ENCODE data around the gene ERAP2.
"Not testable (repeated sequence)": the region's sequence is repeated elsewhere in the genome, so short reads cannot be mapped to it uniquely, and the experiment has no call there.

The ERAP2 gene

DNA sequence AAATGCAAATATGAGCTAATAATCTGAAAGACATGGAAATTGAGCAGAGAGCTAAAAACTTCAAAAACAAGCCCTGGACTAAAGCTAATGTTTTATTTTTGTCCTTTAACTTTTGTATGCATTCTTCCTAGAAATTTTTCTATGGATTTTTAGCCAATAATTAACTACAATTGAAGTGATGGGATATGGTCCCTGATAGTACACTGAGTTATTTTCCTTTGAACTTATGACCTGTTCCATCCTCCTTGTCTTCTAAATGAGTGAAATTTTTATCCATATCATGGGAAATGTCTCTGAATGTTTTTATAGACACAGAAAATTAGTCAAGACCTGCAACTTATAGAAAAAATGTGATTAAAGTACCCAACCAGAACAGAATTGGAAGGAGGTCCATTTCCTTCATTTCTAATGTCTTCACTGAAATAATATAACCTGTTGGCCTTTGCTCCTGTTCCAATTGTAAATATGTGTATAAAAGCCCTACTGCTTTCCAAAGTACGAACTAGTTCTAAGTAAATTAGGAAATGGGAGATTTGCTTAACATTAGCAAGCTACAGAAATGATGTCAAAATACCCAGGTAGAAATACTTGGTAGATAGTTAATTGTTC lies 11.3 kb upstream of the ERAP2 start:
- DNase-seq: no peak

DNA sequence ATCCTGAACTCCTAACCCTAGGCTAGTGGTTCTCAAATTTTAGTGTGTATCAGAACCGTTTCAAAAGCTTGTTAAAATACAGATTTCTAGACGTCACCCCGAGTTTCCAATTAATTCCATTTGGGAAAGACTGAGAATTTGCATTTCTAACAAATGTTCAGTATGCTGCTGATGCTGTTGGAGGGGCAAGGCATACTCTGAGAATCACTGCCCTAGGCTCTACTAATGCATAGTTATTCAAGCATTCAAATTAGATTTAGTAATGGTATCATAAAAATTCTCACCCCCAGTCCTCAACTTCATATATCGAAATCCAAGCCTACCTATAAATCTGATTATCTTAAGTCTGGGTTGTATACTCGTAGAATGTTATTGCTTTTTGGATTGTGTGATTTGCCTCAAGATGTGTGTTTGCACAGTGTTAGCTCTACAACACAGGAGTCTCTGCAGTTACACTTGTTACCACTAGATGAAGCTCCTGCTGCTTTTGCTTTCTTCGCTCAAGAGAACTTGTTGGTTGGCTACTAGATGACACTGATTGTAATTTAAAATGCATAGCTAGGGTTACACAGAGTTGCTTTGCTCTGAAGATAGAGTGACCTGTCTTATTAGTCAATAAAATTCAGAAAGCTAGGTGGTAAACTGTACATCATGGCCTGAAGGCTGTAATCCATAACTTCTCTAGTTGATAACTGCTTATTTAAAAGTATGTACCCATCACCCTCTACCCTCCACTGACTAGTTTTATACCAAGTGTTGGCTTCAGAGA lies 7.5 kb upstream of the ERAP2 start:
- DNase-seq: no peak

DNA sequence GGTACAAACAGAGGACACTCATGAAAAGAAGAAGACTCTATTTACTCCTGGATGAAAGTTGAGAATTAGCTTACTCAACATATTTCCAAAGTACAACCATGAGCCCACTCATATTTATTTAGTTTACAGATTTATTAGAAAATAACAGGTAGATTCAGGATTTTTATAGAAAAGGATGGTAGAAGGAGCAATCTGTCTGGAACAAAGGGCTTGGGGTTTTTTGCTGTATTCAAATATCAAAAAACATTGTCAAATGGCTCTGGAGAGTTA lies 7.0 kb upstream of the ERAP2 start:
- DNase-seq: no peak

DNA sequence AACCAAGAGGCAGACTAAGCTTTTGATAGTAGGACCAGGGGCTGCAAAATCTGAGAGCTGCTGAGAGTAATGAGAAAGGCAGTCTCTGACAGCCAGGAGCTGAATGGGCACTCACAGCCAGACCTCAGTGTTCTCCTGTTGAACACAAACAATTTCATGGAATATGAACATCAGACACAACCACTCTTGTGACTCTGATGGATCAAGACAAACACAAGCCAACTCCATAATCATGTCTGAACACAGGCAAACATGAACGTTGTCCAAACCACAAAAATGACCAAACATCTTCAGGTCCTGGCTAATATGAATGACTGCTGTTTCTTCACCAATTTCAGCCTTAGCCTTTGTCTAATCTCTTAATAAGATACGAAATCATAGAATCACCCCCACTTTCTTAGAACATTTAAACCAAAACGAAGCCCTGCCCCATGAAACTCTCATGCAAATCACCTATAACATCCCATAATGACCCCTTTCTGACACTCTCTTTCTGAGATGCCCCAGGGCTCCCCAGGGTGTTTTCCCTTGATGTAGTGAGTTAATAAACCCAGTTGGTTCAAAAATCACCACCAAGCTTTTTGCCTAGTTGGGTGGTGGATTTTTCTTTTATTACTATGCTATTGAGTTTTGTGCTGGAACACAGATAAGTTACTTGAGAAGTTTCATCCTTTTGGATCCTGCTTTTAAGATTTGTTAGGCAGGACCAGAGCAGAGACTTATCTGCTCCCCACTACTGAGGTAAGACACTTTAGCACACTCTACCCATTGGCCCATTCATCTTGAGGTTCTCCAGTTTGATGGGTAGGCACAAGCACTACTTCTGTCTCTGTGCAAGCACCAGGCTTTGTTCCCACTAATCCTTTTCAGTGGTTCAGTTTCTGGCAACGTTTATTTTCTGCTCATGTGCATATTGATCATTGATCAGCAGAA lies 5.9 kb upstream of the ERAP2 start:
- no peak for DNase-seq

DNA sequence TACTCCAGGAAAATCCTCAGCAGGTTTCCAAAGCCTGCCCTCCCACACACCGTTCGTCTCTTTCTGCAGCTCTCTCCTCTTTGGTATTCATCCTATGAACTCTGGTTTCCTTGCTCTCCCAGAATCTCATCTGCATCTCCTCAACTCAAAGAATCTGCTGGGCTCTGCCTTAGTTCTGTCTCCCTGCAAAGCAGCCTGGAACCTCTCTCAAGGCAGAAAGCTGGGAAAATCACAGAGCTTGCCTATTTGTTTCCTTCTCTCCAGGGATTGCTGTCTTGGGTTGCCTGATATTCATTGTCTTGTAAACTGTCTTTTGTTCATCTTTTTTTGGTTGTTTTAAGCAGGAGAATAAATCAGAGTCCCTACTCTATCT lies 5.3 kb upstream of the ERAP2 start:
- DNase-seq: no peak

DNA sequence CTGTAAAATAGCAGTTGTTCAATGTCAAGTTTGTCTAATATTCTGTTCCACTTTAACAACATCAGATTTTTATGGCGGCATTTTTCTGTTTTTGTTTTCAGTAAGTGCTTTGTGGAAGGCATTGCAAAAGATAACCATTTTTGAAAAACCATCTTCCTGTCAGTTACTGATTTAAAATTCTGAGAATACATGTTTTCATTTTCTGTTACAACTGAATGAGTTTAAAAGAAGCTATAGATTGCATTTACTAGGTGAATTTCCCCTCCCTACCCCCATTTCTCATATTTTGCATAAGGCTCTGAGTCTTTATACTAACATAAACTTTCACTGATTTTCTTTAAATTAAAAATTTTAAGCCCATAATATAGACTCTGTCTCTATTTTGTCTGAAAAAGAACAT lies 4.6 kb upstream of the ERAP2 start:
- no peak for DNase-seq

DNA sequence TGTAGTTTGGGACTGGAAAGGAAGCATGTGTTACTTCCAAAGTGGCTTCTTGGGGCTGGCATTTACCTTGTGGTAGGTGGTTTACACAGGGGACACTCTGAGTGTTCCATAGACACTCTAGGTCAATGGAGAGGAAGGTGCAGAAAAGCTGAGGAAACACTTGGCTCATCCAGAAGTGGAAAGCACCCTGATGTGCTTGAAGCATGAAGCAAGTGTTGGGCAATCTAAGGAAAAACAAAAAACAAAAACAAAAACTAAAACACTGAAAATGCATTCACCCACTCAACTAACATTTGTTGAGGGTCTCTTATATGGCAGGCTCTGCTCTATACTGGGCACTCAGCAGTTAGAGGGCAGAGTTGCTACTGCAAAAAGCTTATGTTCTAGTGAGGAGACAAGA lies 2.9 kb upstream of the ERAP2 start:
- no peak for DNase-seq

DNA sequence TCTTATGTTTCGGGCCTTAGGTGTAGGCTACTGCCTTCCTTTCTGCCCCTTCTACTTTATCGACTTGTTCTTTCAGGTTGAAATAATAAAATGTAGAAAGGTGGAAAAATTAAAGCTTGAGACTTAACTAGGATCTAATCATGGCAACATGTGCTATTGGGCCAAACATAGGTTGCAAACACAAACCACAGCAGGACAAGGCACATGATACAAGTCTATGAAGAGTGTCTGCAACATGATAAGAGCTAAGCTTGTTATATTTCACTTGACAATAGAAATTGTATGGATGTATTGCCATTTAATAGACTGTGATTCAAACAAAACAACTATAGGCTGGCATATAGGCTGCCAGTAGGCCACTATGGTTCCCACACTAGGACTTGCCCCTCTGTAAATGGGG lies 1.7 kb upstream of the ERAP2 start:
- no peak for DNase-seq

DNA sequence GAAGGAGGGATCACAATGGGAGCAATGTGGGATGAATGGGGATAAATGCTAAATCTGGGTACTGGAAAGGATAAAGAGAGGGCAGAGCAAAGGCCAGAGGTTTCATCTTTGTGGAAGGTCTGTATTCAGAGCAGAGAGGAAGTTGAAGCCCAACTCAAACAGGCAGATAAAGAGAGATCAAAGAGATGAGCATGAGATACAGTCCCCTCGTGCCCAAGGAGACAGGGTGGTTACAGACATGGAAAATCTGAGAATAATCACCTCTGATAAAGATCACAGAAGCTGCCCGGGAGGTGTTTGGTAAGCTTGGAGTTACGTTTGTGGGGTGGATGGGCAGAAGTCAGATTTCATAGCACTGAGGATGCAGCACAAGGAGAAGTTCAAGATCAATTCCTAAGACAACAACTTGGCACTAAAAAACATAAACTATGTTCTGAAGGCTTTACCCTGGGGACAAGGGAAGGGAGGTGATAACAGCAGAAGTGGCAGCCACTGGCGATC lies 459 bp upstream of the ERAP2 start:
- peak; percentile 24 for DNase-seq

DNA sequence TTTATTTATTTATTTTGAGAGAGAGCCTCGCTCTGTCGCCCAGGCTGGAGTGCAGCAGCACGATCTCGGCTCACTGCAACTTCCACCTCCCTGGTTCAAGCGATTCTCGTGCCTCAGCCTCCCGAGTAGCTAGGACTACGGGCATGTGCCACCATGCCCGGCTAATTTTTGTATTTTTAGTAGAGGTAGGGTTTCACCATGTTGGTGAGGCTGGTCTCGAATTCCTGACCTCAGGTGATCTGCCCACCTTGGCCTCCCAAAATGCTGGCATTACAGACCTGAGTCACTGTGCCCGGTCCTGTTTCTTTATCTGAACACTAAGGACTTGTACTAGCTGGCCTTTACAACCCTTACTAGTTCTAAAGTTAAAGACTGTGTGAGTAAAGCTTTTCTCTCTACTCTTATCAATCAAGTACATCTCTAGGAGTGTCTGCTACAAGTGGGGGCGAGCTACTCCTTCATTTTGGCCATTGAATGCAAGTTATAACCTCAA lies 723 bp downstream of the ERAP2 start:
- not testable (repeated sequence) for DNase-seq

DNA sequence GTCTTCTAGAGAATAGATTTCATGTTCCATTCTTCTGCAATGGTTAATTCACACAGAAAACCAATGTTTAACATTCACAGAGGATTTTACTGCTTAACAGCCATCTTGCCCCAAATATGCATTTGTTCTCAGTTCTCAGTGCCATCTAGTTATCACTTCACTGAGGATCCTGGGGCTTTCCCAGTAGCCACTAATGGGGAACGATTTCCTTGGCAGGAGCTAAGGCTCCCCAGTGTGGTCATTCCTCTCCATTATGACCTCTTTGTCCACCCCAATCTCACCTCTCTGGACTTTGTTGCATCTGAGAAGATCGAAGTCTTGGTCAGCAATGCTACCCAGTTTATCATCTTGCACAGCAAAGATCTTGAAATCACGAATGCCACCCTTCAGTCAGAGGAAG lies 3.4 kb downstream of the ERAP2 start:
- DNase-seq: no peak

DNA sequence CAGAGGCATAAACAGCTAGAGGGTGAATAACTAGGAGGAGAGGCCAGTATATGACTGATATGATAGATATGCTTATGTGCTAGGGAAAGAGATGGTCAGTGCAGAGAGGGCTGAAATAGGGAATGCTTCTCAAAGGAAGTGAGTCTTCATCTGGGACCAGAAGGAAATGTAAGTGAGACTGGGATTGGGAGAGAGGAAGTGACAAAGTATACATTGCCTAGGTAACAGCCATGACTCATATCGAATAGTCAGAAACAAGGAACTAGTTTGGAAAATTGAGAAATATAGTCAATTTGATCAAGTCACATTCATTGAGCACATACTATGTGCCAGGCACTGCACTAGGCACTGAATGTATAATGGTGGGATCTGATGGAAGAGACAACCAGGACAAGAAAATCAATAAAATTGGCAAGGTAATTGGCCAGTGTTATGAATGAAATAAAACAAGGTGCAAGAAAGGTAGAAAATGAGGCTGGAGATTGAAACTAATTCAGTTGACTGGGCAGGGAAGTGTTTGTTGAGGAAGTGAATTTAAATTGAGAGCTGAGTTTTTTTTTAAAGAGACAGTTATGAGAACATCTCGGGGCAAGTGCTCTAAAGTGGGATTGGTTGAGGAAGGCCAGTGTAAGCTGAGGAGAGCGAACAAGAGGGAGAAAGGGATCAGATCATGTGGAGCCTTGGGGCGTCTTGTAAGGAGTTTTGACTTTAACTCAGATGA lies 4.3 kb downstream of the ERAP2 start:
- no peak for DNase-seq

DNA sequence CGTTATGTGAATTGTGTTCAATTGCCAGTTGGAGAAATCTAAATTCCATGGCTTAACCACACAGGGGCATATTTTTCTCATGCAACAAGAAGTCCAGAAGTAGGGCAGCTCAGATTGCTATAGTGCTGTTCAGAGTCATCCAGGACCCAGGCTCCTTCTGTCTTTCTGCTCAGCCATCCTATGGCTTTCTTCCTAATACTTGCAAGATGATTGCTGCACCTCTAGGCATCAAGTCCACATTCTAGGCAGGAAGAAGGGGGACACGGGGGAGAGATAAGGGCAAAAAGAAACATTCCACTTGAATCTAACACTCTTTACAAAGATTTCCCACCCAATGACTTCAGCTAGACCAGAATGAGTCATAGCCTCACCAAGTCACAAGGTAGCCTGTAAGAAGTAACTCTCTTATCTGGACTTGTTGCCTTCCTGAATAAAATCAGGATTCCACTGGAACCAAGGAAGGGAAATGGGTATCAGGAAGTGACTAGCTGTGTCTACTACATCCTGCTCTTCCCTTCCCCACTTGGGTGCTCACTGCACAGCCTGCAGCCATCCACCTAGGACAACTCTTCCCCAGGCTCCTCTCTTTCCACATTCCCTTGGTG lies 5.3 kb downstream of the ERAP2 start:
- no peak for DNase-seq

DNA sequence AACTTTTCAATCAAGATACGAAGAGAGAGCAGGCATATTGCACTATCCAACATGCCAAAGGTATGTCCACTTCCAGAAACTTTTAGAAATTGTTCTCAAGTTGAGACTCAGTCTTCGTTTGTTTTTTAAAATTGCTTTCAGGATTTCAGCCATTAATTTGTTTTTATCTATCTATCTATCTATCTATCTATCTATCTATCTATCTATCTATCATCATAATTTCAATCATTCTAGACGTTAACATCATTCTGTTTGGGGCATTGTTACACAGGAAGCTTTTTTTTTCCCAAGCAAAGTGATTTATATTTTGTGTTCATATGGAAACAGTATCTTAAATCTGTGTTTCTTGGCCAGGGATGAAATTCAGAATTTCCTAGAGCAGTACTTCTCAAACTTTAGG lies 7.6 kb downstream of the ERAP2 start:
- DNase-seq: no peak

DNA sequence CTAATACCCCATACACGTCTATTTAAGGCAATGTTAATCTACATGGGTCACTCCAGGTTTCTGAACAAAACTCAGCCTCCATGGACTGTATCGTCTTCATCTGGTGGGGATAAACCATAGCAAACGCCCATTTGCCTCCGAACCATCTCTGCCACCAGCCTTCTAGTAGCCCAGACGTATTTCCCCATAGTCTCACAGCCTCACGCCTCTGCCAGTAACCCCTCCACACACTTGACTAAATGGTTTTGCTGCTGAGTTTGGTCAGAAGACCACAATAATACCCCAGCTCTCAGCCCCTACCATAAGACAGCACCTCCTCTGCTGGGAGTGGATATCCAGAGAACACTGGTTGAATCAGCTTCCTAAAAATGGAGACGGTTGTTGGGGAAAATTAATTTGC lies 8.7 kb downstream of the ERAP2 start:
- DNase-seq: no peak

DNA sequence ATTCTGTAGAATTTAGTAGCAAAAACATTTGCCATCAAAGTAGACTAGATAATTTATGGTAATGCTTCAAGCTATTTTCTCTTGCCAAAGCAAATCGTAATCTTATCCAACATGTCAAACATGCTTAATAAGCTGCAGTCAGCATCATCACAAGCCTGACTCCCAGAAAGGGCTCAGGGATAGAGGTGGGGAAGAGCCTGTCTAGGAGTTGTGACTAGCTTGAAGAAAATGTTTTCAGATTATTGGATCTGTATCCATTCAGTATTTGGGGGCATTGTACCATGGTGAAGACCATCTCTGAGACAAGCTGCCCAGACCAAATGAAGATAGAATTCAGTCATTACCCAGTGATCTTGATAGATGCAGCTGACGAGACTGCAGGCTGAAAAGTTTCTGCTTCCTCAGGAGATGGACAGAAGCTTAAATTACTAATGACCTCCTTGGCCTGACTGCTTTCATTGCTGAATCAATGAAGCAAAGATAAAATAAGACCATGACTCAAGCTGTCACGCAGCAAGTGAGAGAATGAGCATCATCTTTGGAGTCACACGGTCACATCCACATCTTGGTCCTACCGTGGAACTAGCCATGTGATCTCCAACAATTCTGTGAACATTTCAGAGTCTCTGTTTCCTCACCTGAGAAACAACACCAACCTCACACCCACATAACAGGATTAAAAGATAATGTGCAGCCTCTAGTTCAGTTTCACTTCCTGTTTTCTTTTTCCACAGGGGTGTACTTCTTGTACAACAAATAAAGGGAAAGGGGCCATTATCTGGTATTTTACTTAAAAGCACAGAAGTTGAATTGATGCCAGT lies 9.4 kb downstream of the ERAP2 start:
- DNase-seq: no peak

DNA sequence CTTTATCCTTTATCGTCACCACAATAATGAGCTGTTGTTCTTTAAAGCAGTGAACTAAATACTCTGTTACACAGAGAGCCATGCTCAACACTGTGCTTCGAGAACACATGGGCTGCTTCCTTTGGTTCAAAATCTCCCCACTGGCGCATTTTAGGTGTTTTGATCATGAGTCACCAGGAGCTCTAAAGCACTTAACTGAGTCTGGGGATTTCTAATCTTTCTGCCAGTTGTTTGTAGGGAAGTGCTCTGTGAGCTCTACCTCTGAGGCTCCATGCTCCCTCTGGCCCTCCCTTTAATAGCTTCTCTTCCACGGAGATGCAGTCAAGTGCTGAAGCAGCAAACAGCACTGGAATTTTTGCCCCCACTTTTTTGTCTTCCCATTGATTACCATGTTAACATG lies 17.0 kb downstream of the ERAP2 start:
- DNase-seq: peak; percentile 25

DNA sequence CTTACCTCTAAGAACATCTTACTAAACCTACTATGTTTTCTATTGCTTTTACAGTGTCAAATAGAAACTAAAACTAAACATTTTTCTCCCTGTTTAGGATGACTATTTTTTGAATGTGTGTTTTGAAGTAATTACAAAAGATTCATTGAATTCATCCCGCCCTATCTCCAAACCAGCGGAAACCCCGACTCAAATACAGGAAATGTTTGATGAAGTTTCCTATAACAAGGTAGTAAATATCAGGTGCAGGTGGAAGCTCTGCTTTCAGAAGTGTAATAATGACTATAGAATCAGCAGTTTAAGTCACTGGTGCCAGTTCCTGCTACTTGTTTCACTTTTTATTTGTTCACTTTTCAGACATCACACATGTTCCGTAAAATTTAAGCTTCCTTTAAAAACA lies 20.0 kb downstream of the ERAP2 start:
- no peak for DNase-seq

DNA sequence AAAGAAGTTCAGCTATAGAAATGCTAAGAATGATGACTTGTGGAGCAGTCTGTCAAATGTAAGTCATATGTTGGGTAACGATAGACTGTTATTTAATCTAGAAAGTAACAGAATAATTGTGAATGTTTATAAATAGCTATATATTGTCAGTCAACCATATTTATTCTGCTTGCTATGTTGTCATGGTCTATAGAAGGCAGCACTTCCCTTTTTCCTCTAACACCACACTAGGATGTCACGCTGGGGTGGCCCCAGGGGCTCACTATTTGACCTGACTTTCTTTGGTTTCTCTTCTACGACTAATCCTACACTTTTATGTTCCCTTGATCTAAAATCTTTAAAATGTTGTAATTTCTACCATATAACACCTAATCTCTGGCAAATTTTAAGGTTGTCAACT lies 20.5 kb downstream of the ERAP2 start:
- peak; percentile 25 for DNase-seq

DNA sequence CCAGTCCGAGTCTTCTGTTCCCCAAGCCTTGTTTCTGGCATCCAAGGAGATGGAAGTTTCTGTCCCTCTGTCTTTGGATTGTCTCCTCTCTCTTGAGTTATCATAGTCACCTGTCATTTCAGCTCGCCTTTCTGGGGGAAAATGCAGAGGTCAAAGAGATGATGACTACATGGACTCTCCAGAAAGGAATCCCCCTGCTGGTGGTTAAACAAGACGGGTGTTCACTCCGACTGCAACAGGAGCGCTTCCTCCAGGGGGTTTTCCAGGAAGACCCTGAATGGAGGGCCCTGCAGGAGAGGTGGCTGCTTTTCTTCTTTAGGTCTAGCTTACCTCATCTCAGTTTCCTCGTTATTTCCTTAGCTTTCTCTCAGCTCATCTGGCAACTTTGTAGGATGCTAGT lies 25.1 kb downstream of the ERAP2 start:
- no peak for DNase-seq

DNA sequence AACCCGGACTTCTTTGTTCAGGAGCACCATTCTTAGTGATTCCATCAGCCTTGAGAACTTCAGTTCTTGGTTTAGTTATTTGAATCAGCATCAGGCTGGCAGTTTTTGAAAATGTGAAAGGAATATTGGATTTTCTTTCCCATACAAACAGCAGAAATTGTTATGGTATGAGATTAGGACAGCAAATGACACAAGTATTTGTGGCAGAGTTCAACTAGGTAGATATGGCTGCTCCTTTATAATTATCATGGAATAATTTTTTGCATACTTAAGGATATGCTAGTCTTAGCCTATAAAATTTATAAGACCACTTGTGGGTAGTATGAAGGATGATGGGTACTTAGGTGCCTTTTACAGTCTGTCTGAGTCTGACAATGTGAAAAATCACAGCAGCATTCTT lies 25.5 kb downstream of the ERAP2 start:
- DNase-seq: no peak

DNA sequence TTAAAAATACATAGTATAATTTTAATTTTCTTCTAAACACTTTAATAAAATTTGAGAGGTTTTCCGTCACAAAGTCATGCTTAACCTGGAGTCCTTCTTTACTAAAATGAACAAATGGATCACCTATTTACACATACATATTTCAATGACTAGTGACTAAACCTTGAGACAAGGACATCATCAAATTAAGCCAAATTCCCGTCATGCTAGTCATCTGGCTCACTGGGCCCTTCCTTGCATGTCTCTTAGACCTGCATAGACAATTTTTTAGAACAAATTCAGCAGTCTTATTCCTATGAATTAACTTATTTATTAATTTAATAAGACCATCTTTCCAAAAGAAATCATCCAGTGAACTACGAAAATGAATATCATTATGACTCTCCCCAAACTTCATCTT lies 26.6 kb downstream of the ERAP2 start:
- DNase-seq: no peak

All from activated CD8-positive, alpha-beta memory T cell treated with anti-CD3 and anti-CD28 coated beads, Interleukin-2, amount 50 U/mL, for 4 hours (primary cell).